ENCODE results near the gene MBLAC1. TPM values are rescaled to one million over a fixed set of nuclear protein-coding genes. Genes with fewer than 3 reads are reported as not detected.
A peak's percentile ranks its signal among the peaks of the same experiment; 100 is the strongest.

MBLAC1 gene
- total RNA-seq: 4.9 TPM

DNA sequence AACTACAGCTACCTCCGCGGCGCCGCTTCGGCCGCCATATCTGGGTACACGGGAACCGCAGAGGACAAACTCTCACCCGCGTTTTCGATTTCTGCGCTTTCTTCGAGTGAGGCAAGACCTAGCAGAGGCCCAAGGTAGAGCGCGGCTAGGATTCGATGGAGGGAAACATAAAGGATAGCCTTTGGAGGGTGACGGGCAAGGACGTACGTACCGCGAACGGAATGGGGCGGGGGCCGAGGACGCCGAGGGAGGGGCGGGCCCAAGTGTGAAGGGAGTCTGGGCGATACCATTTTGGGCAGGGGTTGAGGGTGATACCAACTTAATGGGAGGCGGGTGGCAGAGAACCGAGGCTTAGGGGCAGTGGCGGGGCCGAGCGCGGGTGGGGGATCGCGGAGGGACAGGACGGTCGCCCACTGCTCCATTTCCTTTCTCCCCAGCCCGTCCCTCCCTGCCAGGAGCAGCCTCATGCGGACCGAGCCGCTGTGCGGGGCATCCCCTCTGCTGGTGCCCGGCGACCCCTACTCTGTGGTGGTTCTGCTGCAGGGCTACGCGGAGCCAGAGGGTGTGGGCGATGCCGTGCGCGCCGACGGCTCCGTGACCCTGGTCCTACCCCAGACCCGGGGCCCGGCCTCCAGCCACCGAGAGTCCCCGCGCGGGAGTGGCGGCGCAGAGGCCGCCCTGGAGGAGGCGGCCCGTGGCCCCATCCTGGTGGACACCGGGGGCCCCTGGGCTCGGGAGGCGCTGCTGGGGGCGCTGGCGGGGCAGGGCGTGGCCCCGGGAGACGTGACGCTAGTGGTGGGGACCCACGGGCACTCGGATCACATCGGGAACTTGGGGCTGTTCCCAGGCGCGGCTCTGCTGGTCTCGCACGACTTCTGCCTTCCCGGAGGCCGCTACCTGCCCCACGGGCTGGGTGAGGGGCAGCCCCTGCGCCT, at the start of gene MBLAC1:
MBLAC1 (plus strand) TSS at position 37 of the 935 bp plus-strand sequence; CDS start at position 466, 429 bp downstream.
- DNase-seq (ENCODE audit: low spot score in 2 of 2) (peak; percentile 91 to 92), FAIRE-seq (no peak)

DNA sequence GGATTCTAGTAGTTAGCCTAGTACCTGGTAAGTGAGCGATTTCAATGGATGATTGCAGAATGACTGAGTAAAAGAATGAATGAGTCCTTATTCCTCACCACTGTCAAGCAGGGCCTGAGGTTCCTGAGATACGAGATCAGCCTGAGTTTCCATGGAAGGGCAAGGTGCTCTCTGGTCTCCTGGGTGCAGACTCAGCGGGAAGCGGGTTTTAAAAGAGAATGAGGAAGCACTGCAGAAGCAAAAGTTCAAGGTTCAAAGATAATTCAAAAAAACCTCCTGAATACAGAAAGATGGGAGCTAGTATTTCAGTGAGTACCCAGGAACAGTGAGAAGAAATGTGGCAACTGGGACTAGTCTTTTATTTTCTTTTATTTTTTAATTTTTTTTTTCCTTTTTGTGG, 49.6 kb upstream of the MBLAC1 start:
- DNase-seq (ENCODE audit: low spot score in 2 of 2) (no peak), FAIRE-seq (no peak)

- no peak for FAIRE-seq
These were observed 47.7 kb upstream of the MBLAC1 start for GRCh38 chr7:100079024-100079560.

DNA sequence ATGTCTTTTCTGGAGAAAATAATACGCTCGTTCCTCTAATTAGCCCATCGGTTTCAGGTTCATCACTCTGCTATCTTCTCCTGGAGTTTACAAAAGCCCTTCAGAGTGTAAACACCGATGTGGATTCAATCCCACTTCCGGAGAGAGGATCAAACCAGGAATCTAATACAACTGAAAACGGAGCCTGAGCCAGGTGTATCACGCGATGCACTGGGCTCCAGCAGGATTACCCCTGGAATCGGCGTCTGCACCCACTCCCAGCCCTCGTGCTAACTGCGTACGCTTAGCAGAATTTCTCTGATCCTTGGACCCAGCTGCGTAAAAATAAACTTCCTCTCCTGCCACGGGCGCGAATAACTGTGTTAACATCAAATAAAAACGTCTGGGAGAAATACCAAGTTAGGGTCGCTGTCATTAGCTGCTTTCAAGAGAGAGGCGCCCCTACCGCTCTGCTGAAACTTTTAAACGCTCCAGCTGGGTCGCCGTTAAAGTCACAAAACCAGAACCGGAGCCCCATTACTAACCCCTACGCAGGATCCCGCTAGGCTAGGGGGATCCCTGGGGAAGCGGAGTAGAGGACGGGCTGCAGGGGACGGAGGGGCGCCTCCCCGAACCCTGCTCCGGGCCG, 45.7 kb upstream of the MBLAC1 start:
- FAIRE-seq (no peak), DNase-seq (ENCODE audit: low spot score in 2 of 2) (no peak)

More at GRCh38 chr7:100079024-100079560, 47.7 kb upstream of the MBLAC1 start:
- no peak for DNase-seq (ENCODE audit: low spot score in 2 of 2)

DNA sequence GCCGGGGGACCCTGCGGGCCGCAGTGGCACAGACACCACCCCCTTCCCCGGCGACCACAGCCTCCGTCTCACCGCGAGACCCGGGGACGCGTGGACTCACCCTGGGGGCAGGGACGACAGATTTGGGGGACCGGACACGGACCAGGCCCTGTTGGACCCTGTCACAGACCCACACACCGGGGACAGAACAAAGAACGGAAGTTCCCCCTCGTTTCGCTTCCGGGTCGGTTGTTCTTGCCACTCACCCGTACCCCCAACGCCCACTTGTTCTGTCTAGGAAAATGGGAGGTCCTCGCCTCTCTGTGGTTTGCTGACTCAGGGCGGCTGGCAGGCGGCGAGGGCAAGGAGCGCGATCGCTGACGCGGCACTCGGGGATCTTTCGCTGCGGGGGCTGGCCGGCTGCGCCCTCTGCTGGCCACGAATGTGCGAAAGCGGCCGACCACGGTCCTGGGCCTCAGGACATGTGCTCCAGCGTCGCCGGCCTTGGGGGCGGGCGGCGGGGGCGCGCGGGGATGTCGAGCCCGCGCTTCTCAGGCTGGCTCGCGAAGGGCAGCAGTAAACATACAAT, 45.1 kb upstream of the MBLAC1 start, which contains the start of gene ZNF3:
ZNF3 (minus strand) TSS at position 189 of the 568 bp plus-strand sequence. CDS start 4,366 bp downstream, outside the sequence.
- peak; percentile 96 to 97 for DNase-seq (ENCODE audit: low spot score in 2 of 2)
- FAIRE-seq: peak; percentile 17

DNA sequence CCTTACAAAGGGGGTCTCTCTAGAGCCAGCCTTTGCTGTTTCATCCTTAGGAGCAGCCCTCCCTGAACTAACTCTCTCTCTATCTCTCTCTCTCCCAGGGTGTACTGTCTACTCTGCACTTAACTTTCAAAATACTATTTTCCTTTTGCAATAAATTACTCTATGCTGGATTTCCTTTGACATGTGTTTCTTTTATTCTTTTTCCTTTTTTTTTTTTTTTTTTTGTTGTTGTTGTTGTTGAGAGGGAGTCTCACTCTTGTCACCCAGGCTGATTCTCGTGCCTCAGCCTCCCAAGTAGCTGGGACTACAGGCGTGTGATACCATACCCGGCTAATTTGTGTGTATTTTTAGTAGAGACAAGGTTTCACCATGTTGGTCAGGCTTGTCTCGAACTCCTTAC, 43.8 kb upstream of the MBLAC1 start:
- no peak for FAIRE-seq
- DNase-seq (ENCODE audit: low spot score in 2 of 2): no peak

GRCh38 chr7:100085515-100085914, 41.3 kb upstream of the MBLAC1 start:
- no peak for DNase-seq (ENCODE audit: low spot score in 2 of 2)
- no peak for FAIRE-seq

DNA sequence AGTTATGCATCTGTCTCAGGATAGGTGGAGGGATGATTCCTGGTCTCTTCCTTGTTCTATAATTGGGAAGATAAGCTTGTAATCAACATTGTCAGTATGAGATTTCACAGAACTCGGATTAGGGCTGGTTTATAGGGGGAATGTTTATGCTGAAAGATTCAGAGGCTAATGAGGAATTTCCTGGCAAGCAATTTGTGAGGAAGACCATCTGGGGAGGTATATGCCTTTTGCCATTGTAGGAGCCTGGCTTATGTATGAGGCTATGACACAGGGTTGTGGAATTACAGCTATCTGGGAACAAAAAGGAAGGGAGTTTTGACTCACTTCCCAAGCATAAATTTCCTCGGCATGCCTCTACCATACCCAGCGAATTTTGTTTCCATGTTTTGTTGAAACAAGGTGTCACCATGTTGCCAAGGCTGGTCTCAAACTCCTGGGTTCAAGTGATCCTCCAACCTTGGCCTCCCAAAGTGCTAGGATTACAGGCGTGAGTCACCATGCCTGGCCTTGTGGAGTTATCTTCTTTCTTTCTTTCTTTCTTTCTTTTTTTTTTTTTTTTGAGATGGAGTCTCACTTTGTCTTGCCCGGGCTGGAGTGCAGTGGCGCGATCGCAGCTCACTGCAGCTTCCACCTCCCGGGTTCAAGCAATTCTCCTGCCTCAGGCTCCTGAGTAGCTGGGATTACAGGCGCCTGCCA, 39.6 kb upstream of the MBLAC1 start:
- DNase-seq (ENCODE audit: low spot score in 2 of 2): no peak
- FAIRE-seq: no peak

DNA sequence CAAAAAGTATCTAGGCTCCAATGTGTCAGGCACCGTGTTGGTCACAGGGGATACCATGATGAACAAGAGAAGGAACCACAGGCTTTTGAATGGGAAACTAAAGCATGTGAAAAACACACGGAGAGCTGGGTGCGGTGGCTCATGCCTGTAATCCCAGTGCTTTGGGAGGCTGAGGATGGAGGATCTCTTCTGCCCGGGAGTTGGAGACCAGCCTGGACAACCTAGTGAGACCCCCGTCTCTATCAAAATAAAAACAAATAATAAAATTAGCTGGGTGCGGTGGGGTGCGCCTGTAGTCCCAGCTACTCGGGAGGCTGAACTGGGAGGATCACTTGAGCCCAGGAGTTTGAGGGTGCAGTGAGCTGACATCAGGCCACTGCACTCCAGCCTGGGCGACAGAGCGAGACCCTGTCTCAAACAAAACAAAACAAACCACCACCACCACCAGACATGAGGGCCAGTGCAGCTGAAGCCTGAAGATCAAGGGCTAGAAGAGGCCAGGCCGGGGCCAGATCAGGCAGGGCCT, 38.6 kb upstream of the MBLAC1 start:
- DNase-seq (ENCODE audit: low spot score in 2 of 2) (no peak), FAIRE-seq (no peak)

DNA sequence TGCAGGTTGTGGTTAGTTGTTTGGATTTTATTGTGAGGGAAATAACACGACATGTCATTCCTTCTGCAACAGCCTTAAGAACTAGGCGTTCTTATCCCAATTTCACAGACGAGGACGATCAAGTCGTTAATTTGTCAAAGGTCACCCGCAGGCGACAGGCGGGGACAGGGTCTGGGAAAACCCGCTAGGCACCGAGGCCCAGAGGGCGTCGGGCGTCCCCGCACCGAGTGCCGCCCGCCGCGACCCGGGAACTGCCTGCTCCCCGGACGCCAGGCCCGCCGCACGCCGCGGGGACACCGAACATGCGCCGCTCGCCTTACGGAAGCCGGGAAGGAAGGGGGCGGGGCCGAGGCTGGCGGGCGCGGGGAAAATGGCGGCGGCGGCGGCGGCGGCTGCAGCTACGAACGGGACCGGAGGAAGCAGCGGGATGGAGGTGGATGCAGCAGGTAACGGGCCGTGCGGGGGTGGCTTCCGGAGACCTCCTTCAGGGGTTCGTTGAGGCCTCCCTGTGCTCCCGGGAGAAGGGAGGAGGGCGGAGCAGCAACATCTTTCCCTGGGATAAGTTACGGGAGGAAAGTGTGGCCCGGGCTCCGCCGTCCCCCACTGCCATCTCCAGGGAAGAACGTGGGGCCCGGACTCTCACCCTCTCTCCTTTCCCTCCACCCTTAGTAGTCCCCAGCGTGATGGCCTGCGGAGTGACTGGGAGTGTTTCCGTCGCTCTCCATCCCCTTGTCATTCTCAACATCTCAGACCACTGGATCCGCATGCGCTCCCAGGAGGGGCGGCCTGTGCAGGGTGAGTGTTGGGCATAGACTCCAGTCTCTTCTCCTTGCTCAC, 37.9 kb upstream of the MBLAC1 start, which contains the start of gene COPS6:
COPS6 (plus strand) TSS at position 349 of the 837 bp plus-strand sequence; CDS start at position 371, 22 bp downstream.
- peak; percentile 90 to 92 for DNase-seq (ENCODE audit: low spot score in 2 of 2)
- FAIRE-seq: no peak

DNA sequence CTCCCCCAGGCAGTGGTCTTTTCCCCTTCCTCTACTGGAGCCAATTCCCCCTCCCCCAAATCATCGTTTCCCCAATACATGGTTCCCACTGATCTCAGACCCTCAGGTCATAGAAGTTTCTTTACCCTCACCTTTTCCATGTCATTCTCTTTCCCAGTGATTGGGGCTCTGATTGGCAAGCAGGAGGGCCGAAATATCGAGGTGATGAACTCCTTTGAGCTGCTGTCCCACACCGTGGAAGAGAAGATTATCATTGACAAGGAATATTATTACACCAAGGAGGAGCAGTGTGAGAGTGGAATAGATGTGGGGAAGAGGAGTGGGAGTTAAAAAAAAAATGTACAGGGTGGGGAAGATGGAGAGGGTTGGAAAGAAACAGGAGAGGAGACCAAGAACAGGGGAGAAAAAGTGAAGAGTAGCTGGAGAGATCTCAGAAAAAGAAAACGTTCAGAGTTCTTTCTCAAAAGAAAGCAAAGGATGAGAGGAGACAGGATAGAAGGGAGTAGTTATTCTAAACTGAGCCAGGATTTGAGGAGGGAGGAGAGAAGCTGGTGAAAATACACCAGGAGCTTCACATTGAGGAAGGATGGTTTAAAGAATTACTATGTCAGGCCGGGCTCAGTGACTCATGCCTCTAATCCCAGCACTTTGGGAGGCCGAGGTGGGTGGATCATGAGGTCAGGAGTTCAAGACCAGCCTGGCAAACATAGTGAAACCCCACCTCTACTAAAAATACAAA, 37.1 kb upstream of the MBLAC1 start:
- DNase-seq (ENCODE audit: low spot score in 2 of 2) (no peak), FAIRE-seq (no peak)

GRCh38 chr7:100090527-100091410, 36.0 kb upstream of the MBLAC1 start:
- no peak for DNase-seq (ENCODE audit: low spot score in 2 of 2)
- no peak for FAIRE-seq

- DNase-seq (ENCODE audit: low spot score in 2 of 2): no peak
- FAIRE-seq: no peak
These were observed 35.2 kb upstream of the MBLAC1 start for GRCh38 chr7:100091411-100092181.

DNA sequence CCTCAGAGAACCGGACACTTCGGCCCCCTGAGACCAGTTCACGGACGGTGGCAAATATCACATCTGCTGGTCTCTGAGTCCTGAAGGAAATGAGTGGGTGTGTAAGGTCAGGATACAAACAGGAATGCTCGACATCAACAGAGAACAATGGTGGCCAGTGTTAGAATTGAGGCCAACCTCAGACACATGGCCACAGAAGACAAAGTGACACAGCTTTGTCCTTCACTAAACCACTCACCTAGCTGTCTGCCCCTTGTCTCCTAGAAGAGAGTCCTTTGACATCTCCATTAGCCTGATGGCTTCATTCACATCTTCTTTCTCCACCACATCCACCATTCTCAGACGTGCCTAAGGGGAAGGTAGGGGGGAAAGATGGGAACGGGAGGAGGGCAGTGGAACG, 33.7 kb upstream of the MBLAC1 start:
- FAIRE-seq: no peak
- DNase-seq (ENCODE audit: low spot score in 2 of 2): no peak

DNA sequence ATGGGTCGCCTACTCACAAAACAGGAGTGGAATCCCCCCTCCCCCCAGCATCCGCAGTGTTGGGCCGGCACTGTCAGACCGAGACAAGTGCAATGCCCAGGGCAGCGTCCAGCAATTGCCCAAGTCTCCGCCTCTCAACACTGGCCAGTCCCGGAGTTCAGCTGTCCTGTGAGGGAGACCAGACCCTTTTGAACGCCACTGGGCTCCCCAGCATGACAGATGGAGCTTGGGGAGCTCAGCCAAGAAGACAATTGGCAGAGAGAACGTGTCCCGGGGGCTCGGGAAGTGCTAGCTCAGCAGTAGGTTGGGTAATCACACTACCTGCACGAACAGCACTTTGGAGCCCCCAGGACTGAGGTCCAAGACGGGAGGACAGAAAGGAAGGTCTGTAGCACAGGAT, 33.3 kb upstream of the MBLAC1 start:
- DNase-seq (ENCODE audit: low spot score in 2 of 2) (no peak), FAIRE-seq (no peak)

DNA sequence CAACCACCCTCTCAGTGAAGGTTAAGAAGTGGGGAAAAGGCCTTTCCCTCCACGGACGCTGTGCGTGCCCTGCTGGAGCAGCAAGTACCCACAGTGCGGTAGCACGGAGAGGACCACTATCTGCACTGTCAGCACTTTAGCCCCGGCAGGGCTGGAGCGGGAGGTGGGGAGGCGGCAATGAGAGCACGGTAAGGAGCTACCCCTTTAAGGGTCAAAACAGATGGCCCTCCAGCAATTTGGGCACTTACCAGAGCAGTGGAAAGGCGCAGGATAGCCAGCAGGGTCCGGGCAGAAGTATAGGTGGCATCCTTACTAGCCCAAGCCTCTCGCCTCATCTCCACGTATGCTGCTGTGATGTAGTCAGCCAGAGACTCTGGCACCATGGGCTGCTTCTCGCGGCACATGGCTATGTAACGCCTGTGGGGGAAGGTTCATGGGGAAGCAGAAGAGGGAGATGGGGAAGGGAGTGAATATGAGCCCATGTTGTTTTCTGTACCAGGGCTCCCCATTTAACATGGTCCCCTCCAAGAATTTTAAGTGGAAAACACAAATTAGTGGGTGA, 32.8 kb upstream of the MBLAC1 start:
- DNase-seq (ENCODE audit: low spot score in 2 of 2) (no peak), FAIRE-seq (no peak)

Data from frontal cortex (tissue), 4 donors.